HL-60 (cell line): ENCODE measurements around the gene LGALS4.
"Not testable (repeated sequence)": the region's sequence is repeated elsewhere in the genome, so short reads cannot be mapped to it uniquely, and the experiment has no call there.

Source experiments
- DNase-seq, 2 experiments: peaks; one replicate each; pipeline ENCODE4 v3.0.0-alpha.2; 2010 to 2020; ENCODE audit warnings: low read depth in 1 of 2, low spot score in 1 of 2
- H3K27ac ChIP-seq: fragments of 250-450 bp; sonication (Bioruptor Pico); replicated peaks from 2 replicates; pipeline ENCODE4 v1.5.1; 2020; ENCODE audit warnings: mild to moderate bottlenecking, moderate library complexity
- H3K27me3 ChIP-seq: fragments of 250-450 bp; sonication (Bioruptor Pico); 2 replicates; pipeline ENCODE4 v1.5.1; 2021; ENCODE audit warnings: mild to moderate bottlenecking, moderate library complexity; ENCODE audit not compliant: insufficient read depth, poor library complexity, severe bottlenecking
- H3K4me3 ChIP-seq: replicated peaks from 2 replicates; pipeline ENCODE4 v1.5.1; 2011; ENCODE audit warnings: mild to moderate bottlenecking, control low read depth, low read length; ENCODE audit not compliant: insufficient read depth
- CTCF ChIP-seq: IDR thresholded peaks from one replicate; pipeline ENCODE4 v1.5.1; 2011; ENCODE audit warnings: low read length, control low read depth, inconsistent platforms; ENCODE audit not compliant: insufficient read depth
- GABPA ChIP-seq: IDR thresholded peaks from 2 replicates; pipeline ENCODE4 v1.6.1; 2012; ENCODE audit warnings: low read depth
- POLR2AphosphoS5 ChIP-seq: IDR thresholded peaks from 2 replicates; pipeline ENCODE4 v1.6.1; 2012; ENCODE audit warnings: low read depth
- REST ChIP-seq: IDR thresholded peaks from 2 replicates; pipeline ENCODE4 v1.6.1; 2012; ENCODE audit warnings: low read depth; ENCODE audit not compliant: insufficient replicate concordance
- SPI1 ChIP-seq: IDR thresholded peaks from 2 replicates; pipeline ENCODE4 v1.6.1; 2012; ENCODE audit warnings: low read depth, mild to moderate bottlenecking, borderline replicate concordance

LGALS4 gene

GRCh38 chr19:38763795-38764220 is 48.9 kb downstream of the LGALS4 start:
- Histone ChIP-seq H3K4me3 (no peak overlapping the region), H3K27ac (no peak overlapping the region), H3K27me3 (no peaks in the 10 kb centered on the region)
- DNase-seq = no peak
- TF ChIP-seq CTCF = no peak

GRCh38 chr19:38761884-38762389 is 50.8 kb downstream of the LGALS4 start:
- H3K4me3 ChIP-seq, H3K27ac ChIP-seq, H3K27me3 ChIP-seq, DNase-seq: not testable (repeated sequence)

GRCh38 chr19:38760805-38761517 is 51.8 kb downstream of the LGALS4 start:
- not testable (repeated sequence) for H3K27me3 ChIP-seq, H3K4me3 ChIP-seq, H3K27ac ChIP-seq, DNase-seq

- H3K27me3 ChIP-seq = no peaks in the 10 kb centered on the region
- H3K27ac ChIP-seq = no peak overlapping the region
- no peak for DNase-seq
- no peak overlapping the region for H3K4me3 ChIP-seq
- no peak for TF ChIP-seq GABPA
- TF ChIP-seq CTCF = no peak
- TF ChIP-seq SPI1 = no peak
- TF ChIP-seq POLR2AphosphoS5 = no peak
- no peak for TF ChIP-seq REST
Observed at GRCh38 chr19:38759590-38760003, 53.1 kb downstream of the LGALS4 start.

- H3K27me3 ChIP-seq, H3K4me3 ChIP-seq: not testable (repeated sequence)
Observed at GRCh38 chr19:38754196-38754595, 58.5 kb downstream of the LGALS4 start.

GRCh38 chr19:38753783-38754182 is 59.0 kb downstream of the LGALS4 start:
- not testable (repeated sequence) for H3K4me3 ChIP-seq, H3K27ac ChIP-seq, H3K27me3 ChIP-seq, DNase-seq

More at GRCh38 chr19:38754196-38754595, 58.5 kb downstream of the LGALS4 start:
- not testable (repeated sequence) for H3K27ac ChIP-seq, DNase-seq
